ENCODE measurements around the gene PLCL1. TPM values are rescaled to one million over a fixed set of nuclear protein-coding genes. Genes with fewer than 3 reads are reported as not detected.

The PLCL1 gene
- total RNA-seq, 1 experiment from 2014 or later: not detected

GRCh38 chr2:198143793-198144192 is 339.4 kb downstream of the PLCL1 start:
- no peak overlapping the region for H3K27ac ChIP-seq
- TF ChIP-seq EZH2 (IDR thresholded peaks at IDR 0.05; ENCODE audit: low read depth): no peak
- TF ChIP-seq, protein P1, sequence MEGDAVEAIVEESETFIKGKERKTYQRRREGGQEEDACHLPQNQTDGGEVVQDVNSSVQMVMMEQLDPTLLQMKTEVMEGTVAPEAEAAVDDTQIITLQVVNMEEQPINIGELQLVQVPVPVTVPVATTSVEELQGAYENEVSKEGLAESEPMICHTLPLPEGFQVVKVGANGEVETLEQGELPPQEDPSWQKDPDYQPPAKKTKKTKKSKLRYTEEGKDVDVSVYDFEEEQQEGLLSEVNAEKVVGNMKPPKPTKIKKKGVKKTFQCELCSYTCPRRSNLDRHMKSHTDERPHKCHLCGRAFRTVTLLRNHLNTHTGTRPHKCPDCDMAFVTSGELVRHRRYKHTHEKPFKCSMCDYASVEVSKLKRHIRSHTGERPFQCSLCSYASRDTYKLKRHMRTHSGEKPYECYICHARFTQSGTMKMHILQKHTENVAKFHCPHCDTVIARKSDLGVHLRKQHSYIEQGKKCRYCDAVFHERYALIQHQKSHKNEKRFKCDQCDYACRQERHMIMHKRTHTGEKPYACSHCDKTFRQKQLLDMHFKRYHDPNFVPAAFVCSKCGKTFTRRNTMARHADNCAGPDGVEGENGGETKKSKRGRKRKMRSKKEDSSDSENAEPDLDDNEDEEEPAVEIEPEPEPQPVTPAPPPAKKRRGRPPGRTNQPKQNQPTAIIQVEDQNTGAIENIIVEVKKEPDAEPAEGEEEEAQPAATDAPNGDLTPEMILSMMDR (conservative IDR thresholded peaks at IDR 0.05): no peak
- BruUV-seq (replicated peaks): no TSS peak
- H3K79me2 ChIP-seq (ENCODE audit: low read depth): no peaks in the 10 kb centered on the region
- no peaks in the 10 kb centered on the region for H3K36me3 ChIP-seq (ENCODE audit: low read depth)
- H3K4me3 ChIP-seq: no peak overlapping the region
- intact Hi-C loops (cut with micrococcal nuclease; ENCODE audit: unreplicated experiment): no loop called here
- no peaks in the 10 kb centered on the region for H3F3A ChIP-seq (ENCODE audit: insufficient read depth, low read depth)
- H3K4me1 ChIP-seq (replicated peaks; ENCODE audit: insufficient read depth): no peaks in the 10 kb centered on the region
- DNase-seq: no peak
- no peak overlapping the region for H3K4me2 ChIP-seq
- H3K27me3 ChIP-seq (ENCODE audit: insufficient read depth, low read depth): no peaks in the 10 kb centered on the region
- H4K20me1 ChIP-seq (ENCODE audit: insufficient read depth): no peaks in the 10 kb centered on the region
- ChIA-PET POLR2A (ENCODE audit: unreplicated experiment) (no interaction called here), CTCF (no interaction called here)
- no peaks in the 10 kb centered on the region for H3K9me2 ChIP-seq (ENCODE audit: insufficient read depth)
- no peaks in the 10 kb centered on the region for H3K9me3 ChIP-seq (ENCODE audit: insufficient read depth, low read depth)
- no peak overlapping the region for H2AFZ ChIP-seq

GRCh38 chr2:198144660-198145059 is 340.3 kb downstream of the PLCL1 start:
- H3K9me3 ChIP-seq (ENCODE audit: insufficient read depth, low read depth): no peaks in the 10 kb centered on the region
- no peak overlapping the region for H2AFZ ChIP-seq
- BruUV-seq (replicated peaks): no TSS peak
- ChIA-PET CTCF (no interaction called here), POLR2A (ENCODE audit: unreplicated experiment) (no interaction called here)
- no peaks in the 10 kb centered on the region for H3K36me3 ChIP-seq (ENCODE audit: low read depth)
- no peaks in the 10 kb centered on the region for H3K79me2 ChIP-seq (ENCODE audit: low read depth)
- no peaks in the 10 kb centered on the region for H3K9me2 ChIP-seq (ENCODE audit: insufficient read depth)
- no peak overlapping the region for H3K4me3 ChIP-seq
- no peaks in the 10 kb centered on the region for H4K20me1 ChIP-seq (ENCODE audit: insufficient read depth)
- no peak overlapping the region for H3K27ac ChIP-seq
- TF ChIP-seq, protein P1 (conservative IDR thresholded peaks at IDR 0.05): no peak
- no peak for TF ChIP-seq EZH2 (IDR thresholded peaks at IDR 0.05; ENCODE audit: low read depth)
- intact Hi-C loops (cut with micrococcal nuclease; ENCODE audit: unreplicated experiment): no loop called here
- no peaks in the 10 kb centered on the region for H3F3A ChIP-seq (ENCODE audit: insufficient read depth, low read depth)
- no peak for DNase-seq
- no peaks in the 10 kb centered on the region for H3K4me1 ChIP-seq (replicated peaks; ENCODE audit: insufficient read depth)
- no peak overlapping the region for H3K4me2 ChIP-seq
- no peaks in the 10 kb centered on the region for H3K27me3 ChIP-seq (ENCODE audit: insufficient read depth, low read depth)

GRCh38 chr2:198146346-198146940 is 342.1 kb downstream of the PLCL1 start:
- no TSS peak for BruUV-seq (replicated peaks)
- H3K27me3 ChIP-seq (ENCODE audit: insufficient read depth, low read depth): no peaks in the 10 kb centered on the region
- H3K79me2 ChIP-seq (ENCODE audit: low read depth): no peaks in the 10 kb centered on the region
- H3K4me2 ChIP-seq: no peak overlapping the region
- intact Hi-C loops (cut with micrococcal nuclease; ENCODE audit: unreplicated experiment): no loop called here
- H3K27ac ChIP-seq: no peak overlapping the region
- no peaks in the 10 kb centered on the region for H3F3A ChIP-seq (ENCODE audit: insufficient read depth, low read depth)
- no peak overlapping the region for H3K4me3 ChIP-seq
- no peak for TF ChIP-seq EZH2 (IDR thresholded peaks at IDR 0.05; ENCODE audit: low read depth)
- TF ChIP-seq, protein P1 (conservative IDR thresholded peaks at IDR 0.05): no peak
- POLR2A ChIA-PET (ENCODE audit: unreplicated experiment): no interaction called here
- H3K36me3 ChIP-seq (ENCODE audit: low read depth): no peaks in the 10 kb centered on the region
- no peaks in the 10 kb centered on the region for H3K4me1 ChIP-seq (replicated peaks; ENCODE audit: insufficient read depth)
- H4K20me1 ChIP-seq (ENCODE audit: insufficient read depth): no peaks in the 10 kb centered on the region
- H3K9me3 ChIP-seq (ENCODE audit: insufficient read depth, low read depth): no peaks in the 10 kb centered on the region
- no peak overlapping the region for H2AFZ ChIP-seq
- H3K9me2 ChIP-seq (ENCODE audit: insufficient read depth): no peaks in the 10 kb centered on the region
- CTCF ChIA-PET: no interaction called here
- DNase-seq: no peak

Data from PC-9 (cell line).